ENCODE data around the gene KCND3. TPM values are rescaled to one million over a fixed set of nuclear protein-coding genes. Genes with fewer than 3 reads are reported as not detected.

KCND3 gene
- total and polyA plus RNA-seq, 2 of the 4 experiments (the other 2 are of a cell fraction), result under 0.01 to 0.03 TPM

- intact Hi-C loops (cut with micrococcal nuclease), result loop anchor here (5.0 kb wide), 1 partner anchor 99 kb away; no protein-coding TSS in a partner anchor
- in situ Hi-C loops (cut with MboI; ENCODE audit: low sequenced_read_pairs), result no loop called here
- H3K9me1 ChIP-seq (ENCODE audit: insufficient read depth, low read length), result peaks cover 5% of the 10 kb centered on the region; the same call in 1 of the 2 replicates
- no peaks in the 10 kb centered on the region for H4K20me1 ChIP-seq (ENCODE audit: insufficient read depth, low read length)
- no peak for DNase-seq
- peaks cover 13% of the 10 kb centered on the region for H3K4me1 ChIP-seq (ENCODE audit: control insufficient read depth, insufficient read depth, low read length)
- no peak overlapping the region for H3K56ac ChIP-seq (ENCODE audit: extremely low read depth, insufficient read depth, low read length)
- H2AK9ac ChIP-seq (replicated peaks; ENCODE audit: low read depth, low read length, poor library complexity), result no peak overlapping the region
- H3K79me1 ChIP-seq (ENCODE audit: low read depth in 1 of 2, low read length in 2 of 2), result no peaks in the 10 kb centered on the region
- ChIA-PET CTCF (no interaction called here), POLR2A (ENCODE audit: unreplicated experiment) (no interaction called here)
- no peak overlapping the region for H2AK5ac ChIP-seq (ENCODE audit: low read depth, low read length)
- H2AFZ ChIP-seq (replicated peaks; ENCODE audit: low read length, poor library complexity), result no peak overlapping the region
- WGBS, 2 experiments (ENCODE audit: extremely low coverage in 2 of 2, insufficient read length in 1 of 2), result 0% methylated on average over 2 of the region's 3 CpGs; no CpG with 5 or more reads in 1 of the 2 experiments
- H3K9me3 ChIP-seq (ENCODE audit: control insufficient read depth, insufficient read depth, low read length), result no peaks in the 10 kb centered on the region
- no peak for ATAC-seq (ENCODE audit: low read depth)
- H4K8ac ChIP-seq (ENCODE audit: low read depth in 2 of 2, low read length in 2 of 2), result no peak overlapping the region
- BruUV-seq (replicated peaks), result no TSS peak
- H2BK120ac ChIP-seq (ENCODE audit: low read depth, low read length), result no peak overlapping the region
- H3K4me2 ChIP-seq (ENCODE audit: low read depth, low read length), result no peak overlapping the region
- H3K27ac ChIP-seq (ENCODE audit: insufficient read depth, low read length), result no peak overlapping the region
- peaks cover 20% of the 10 kb centered on the region for H3K27me3 ChIP-seq (ENCODE audit: control insufficient read depth, insufficient read depth, low read length)
- dilution Hi-C loops (cut with HindIII; ENCODE audit: low sequenced_read_pairs, unreplicated experiment), result no loop called here
- no peak overlapping the region for H2BK5ac ChIP-seq (ENCODE audit: low read depth, low read length, poor library complexity, severe bottlenecking)
- no peak overlapping the region for H3K4ac ChIP-seq (ENCODE audit: low read depth, low read length)
- no peak overlapping the region for H4K91ac ChIP-seq (ENCODE audit: insufficient read depth, low read depth, low read length)
- H3K23ac ChIP-seq (ENCODE audit: low read depth, low read length), result no peak overlapping the region
- H3K14ac ChIP-seq (replicated peaks; ENCODE audit: low read depth, low read length), result no peak overlapping the region
- H2BK15ac ChIP-seq (ENCODE audit: low read depth, low read length), result no peak overlapping the region
- no peak overlapping the region for H2BK20ac ChIP-seq (ENCODE audit: low read depth, low read length)
- no peak overlapping the region for H3K9ac ChIP-seq (ENCODE audit: low read depth, low read length)
- TF ChIP-seq CHD1 (IDR thresholded peaks at IDR 0.05; ENCODE audit: low read depth, low read length), result no peak
- TF ChIP-seq, protein P1, sequence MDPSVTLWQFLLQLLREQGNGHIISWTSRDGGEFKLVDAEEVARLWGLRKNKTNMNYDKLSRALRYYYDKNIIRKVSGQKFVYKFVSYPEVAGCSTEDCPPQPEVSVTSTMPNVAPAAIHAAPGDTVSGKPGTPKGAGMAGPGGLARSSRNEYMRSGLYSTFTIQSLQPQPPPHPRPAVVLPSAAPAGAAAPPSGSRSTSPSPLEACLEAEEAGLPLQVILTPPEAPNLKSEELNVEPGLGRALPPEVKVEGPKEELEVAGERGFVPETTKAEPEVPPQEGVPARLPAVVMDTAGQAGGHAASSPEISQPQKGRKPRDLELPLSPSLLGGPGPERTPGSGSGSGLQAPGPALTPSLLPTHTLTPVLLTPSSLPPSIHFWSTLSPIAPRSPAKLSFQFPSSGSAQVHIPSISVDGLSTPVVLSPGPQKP (IDR thresholded peaks at IDR 0.05; ENCODE audit: borderline replicate concordance, low read depth, low read length), result no peak
- TF ChIP-seq MAZ (IDR thresholded peaks at IDR 0.05; ENCODE audit: borderline replicate concordance, low read depth, low read length), result no peak
- TF ChIP-seq MAFK (IDR thresholded peaks at IDR 0.05; ENCODE audit: low read depth, low read length), result no peak
- TF ChIP-seq BHLHE40 (IDR thresholded peaks at IDR 0.05; ENCODE audit: low read depth, low read length), result no peak
- TF ChIP-seq RFX5 (IDR thresholded peaks at IDR 0.05; ENCODE audit: low read depth, low read length), result no peak
- TF ChIP-seq POLR2A (IDR thresholded peaks at IDR 0.05; ENCODE audit: low read depth, low read length), result no peak
- TF ChIP-seq NFE2L2 (IDR thresholded peaks at IDR 0.05; ENCODE audit: low read depth, low read length), result no peak
- no peak overlapping the region for H4K5ac ChIP-seq (ENCODE audit: low read depth, low read length)
- no peak overlapping the region for H3K18ac ChIP-seq (ENCODE audit: low read depth, low read length)
- H3K4me3 ChIP-seq (ENCODE audit: insufficient read depth, low read depth, low read length), result no peak overlapping the region
- H3K36me3 ChIP-seq (ENCODE audit: control insufficient read depth, insufficient read depth, low read length), result no peaks in the 10 kb centered on the region
Observed at GRCh38 chr1:111876631-111877030, 112.8 kb downstream of the KCND3 start.

All from IMR-90 (cell line).